ENCODE results near the gene PLA2G4B. TPM values are rescaled to one million over a fixed set of nuclear protein-coding genes. Genes with fewer than 3 reads are reported as not detected.

PLA2G4B gene
- total and polyA plus RNA-seq, 9 donors = 4.8 to 17.5 (median 10.6) TPM

GRCh38 chr15:41888662-41889253 lies 50.1 kb downstream of the PLA2G4B start:
- no peaks in the 10 kb centered on the region for H3K9me3 ChIP-seq
- TF ChIP-seq, protein P1, sequence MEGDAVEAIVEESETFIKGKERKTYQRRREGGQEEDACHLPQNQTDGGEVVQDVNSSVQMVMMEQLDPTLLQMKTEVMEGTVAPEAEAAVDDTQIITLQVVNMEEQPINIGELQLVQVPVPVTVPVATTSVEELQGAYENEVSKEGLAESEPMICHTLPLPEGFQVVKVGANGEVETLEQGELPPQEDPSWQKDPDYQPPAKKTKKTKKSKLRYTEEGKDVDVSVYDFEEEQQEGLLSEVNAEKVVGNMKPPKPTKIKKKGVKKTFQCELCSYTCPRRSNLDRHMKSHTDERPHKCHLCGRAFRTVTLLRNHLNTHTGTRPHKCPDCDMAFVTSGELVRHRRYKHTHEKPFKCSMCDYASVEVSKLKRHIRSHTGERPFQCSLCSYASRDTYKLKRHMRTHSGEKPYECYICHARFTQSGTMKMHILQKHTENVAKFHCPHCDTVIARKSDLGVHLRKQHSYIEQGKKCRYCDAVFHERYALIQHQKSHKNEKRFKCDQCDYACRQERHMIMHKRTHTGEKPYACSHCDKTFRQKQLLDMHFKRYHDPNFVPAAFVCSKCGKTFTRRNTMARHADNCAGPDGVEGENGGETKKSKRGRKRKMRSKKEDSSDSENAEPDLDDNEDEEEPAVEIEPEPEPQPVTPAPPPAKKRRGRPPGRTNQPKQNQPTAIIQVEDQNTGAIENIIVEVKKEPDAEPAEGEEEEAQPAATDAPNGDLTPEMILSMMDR (IDR thresholded peaks at IDR 0.05) = no peak
- TF ChIP-seq EP300 (IDR thresholded peaks at IDR 0.05) (no peak), POLR2A (IDR thresholded peaks at IDR 0.05) (no peak)
- no peak overlapping the region for H3K4me3 ChIP-seq
- H3K4me1 ChIP-seq (ENCODE audit: insufficient read depth) = no peaks in the 10 kb centered on the region
- no peak overlapping the region for H3K27ac ChIP-seq
- no peaks in the 10 kb centered on the region for H3K27me3 ChIP-seq
- no peak for DNase-seq
- 85 to 91% (median 86%) methylated on average over 7 of the region's 7 CpGs for WGBS, 3 donors
- H3K36me3 ChIP-seq = no peaks in the 10 kb centered on the region
- intact Hi-C loops (cut with DNase I) = no loop called here

- Histone ChIP-seq H3K27ac (no peak overlapping the region), H3K9me3 (no peaks in the 10 kb centered on the region), H3K36me3 (no peaks in the 10 kb centered on the region), H3K4me3 (no peak overlapping the region), H3K27me3 (no peaks in the 10 kb centered on the region), H3K4me1 (ENCODE audit: insufficient read depth) (peaks cover 12% of the 10 kb centered on the region)
- 83 to 95% (median 94%) methylated on average over 6 of the region's 6 CpGs for WGBS, 3 donors
- intact Hi-C loops (cut with DNase I) = no loop called here
- no peak for DNase-seq
- TF ChIP-seq POLR2A (IDR thresholded peaks at IDR 0.05) (no peak), EP300 (IDR thresholded peaks at IDR 0.05) (no peak)
- TF ChIP-seq, protein P1 (IDR thresholded peaks at IDR 0.05) = no peak
These were observed 51.5 kb downstream of the PLA2G4B start for GRCh38 chr15:41890050-41890690.

GRCh38 chr15:41891226-41891625 lies 52.6 kb downstream of the PLA2G4B start:
- no peak for DNase-seq
- H3K4me1 ChIP-seq (ENCODE audit: insufficient read depth) = peaks cover 12% of the 10 kb centered on the region
- intact Hi-C loops (cut with DNase I) = no loop called here
- H3K9me3 ChIP-seq = no peaks in the 10 kb centered on the region
- no peaks in the 10 kb centered on the region for H3K36me3 ChIP-seq
- no peak overlapping the region for H3K4me3 ChIP-seq
- TF ChIP-seq POLR2A (IDR thresholded peaks at IDR 0.05) (no peak), EP300 (IDR thresholded peaks at IDR 0.05) (no peak)
- TF ChIP-seq, protein P1 (IDR thresholded peaks at IDR 0.05) = no peak
- 86 to 94% (median 91%) methylated on average over 6 of the region's 6 CpGs for WGBS, 3 donors
- H3K27me3 ChIP-seq = no peaks in the 10 kb centered on the region
- no peak overlapping the region for H3K27ac ChIP-seq

DNA sequence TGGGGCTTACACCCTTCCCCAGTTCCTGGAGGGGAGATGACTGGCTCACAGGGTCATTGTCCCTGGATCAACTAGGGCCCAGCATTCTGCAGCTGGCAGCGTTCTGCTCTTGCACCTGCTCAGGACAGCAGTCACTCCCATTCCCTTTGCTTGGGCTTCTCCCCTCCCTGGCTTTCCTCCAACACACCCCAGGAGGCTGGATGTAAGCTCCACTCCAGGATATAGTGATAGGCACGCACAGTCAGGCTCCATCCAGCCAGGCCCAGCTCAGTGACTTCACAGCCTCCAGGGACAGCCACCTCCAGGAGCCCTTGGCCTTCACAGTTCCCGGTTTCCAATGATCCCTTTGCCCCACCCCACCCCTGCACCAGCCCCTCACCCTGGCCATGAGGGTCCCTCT lies 53.3 kb downstream of the PLA2G4B start:
- Histone ChIP-seq H3K27ac (no peak overlapping the region), H3K27me3 (no peaks in the 10 kb centered on the region), H3K4me1 (ENCODE audit: insufficient read depth) (peaks cover 12% of the 10 kb centered on the region), H3K36me3 (no peaks in the 10 kb centered on the region), H3K9me3 (no peaks in the 10 kb centered on the region), H3K4me3 (no peak overlapping the region)
- no peak for DNase-seq
- 88 to 92% (median 89%) methylated on average over 3 of the region's 3 CpGs for WGBS, 3 donors
- TF ChIP-seq EP300 (IDR thresholded peaks at IDR 0.05) (no peak), POLR2A (IDR thresholded peaks at IDR 0.05) (no peak)
- intact Hi-C loops (cut with DNase I) = no loop called here
